Astrocyte of the hippocampus (primary cell): ENCODE results near the gene BCAS4.

Experiments
- DNase-seq: peaks from one replicate; pipeline ENCODE4 v3.0.0; 2011; ENCODE audit warnings: low read depth, low spot score

Gene BCAS4

DNA sequence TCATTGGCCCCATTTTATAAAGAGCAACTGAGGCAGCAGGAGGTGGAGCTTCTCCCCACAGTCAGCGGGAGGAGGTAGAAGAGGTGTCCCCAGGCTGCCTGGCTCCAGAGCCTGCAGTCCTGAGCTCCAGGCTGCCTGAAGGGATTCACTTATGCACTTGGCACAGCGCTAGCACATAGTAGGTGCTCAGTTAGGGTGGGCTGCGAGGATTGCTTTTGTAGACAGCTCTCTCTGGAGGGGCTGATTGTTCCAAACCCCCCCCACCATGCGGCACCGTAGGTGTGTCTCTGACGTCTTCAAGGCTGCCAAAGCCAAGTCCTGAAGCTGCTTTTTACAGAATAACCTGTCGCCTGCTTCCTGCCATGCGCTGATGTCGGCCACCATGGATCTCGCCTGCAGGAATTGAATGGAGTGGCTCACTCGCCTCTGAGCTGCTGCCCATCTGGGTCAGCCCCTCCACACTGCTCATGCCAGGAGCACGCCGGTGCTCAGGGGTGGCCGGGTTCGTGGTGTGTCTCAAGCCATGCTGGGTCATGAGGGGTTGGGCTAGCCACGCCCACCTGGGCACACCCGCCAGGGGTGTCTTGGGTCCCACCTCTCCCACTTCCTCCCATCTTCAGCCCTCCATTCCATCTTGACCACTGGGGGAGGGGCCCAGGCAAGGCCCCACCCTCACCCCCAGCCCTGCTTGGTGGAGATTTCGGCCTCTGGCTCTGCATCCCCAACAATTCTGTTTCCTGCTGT, 59.8 kb downstream of the BCAS4 start:
- DNase-seq: no peak

DNA sequence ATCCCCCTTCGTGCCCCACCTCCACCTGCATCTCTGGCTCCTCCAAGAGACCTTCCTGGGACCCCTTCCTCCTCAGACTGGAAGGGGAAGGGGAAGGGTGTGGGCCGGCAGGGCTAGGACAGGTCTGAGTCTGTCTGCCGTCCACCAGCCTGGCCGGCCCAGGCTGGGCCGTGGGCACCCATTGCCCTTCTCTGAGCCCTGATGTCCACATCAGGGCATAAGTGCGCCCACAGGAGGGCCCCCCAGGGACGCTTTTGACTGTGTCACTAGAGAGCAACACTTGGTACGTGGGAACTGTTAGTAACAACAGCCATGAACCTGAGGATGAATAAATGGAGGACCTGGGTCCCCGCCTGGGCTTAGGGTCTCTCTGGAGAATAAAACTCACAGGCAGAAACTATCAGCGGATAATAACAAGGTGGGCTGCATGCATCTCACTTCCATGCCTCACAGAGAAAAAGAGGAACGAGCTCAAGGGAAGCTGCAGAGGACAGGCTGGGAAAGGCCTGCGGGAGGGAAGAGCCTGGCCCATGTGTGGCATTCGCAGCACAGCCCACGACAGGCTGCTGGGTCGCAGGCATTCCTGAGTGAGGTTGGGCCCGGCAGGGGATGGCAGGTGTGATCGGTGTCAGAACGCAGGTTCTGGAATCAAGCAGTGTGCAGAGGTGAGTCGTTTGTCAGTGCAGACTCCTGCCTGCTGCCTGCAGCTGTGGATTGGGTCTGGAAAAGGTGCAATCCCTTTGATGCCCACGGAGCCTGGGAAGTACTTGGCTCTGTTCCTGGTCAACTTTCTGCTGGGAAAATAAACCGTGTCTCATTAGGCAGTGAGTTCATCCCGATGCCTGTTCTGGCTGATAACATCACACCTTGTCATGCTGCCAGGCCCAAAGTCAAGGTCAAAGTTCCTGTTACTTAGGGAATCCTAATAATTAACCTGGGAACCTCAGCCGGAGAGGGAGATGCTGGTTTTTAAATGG, 60.9 kb downstream of the BCAS4 start:
- DNase-seq: peak; percentile 45

DNA sequence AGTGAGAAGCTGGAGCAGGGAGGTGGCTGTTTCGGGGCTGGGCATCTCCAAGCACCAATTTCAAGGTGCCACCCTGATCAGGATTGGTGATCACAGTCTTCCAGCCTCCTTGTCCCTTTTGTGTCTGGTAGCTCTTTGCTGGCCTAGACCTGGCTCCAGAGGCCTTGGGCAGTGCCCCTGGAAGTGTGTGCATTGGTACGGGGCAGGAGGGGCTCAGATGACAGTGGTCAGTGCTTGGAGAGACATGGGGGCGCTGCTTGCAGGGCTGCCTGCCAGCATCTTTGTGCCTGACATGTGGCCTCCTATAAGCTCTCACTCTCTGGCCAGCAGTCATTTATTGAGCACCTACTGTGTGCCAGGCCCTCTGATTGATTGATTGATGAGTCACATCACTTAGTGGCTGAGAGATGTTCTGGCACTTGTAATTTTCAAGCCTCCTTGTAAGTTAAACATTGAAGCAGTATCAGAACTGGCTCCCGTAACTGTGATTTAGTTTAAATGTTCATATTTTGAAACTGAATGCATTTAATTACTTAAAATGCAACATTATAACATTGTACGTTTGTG, 61.7 kb downstream of the BCAS4 start:
- DNase-seq: no peak

DNA sequence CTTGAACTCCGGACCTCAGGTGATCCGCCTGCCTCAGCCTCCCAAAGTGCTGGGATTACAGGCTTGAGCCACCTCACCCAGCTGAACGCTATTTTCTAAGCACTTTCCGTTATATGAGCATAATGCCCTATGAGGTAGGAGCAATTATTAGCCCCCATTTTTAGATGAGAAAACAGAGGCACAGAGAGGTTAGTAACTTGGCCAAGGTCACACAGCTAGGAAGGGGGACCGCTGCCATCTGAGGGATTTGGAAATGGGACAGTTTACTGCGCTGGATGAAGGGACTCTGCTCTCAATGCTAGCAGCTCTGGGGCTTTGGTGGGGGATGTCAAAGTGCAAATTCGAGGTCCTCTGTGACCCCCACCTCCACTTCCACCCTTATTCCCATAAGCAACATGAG, 62.5 kb downstream of the BCAS4 start:
- no peak for DNase-seq

DNA sequence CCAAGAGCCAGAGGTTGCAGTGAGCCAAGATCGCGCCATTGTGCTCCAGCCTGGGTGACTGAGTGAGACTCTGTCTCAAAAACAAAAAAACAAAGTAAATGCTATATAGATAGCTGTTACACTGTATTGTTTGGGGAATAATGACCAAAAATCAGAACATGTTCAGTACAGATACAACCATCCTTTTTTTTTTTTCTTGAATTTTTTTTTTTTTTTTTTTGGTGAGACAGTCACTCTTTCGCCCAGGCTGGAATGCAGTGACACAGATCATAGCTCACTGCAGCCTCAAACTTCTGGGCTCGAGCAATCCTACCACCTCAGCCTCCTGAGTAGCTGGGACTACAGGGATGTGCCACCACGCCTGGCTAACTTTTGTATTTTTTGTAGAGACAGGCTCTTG, 63.7 kb downstream of the BCAS4 start:
- no peak for DNase-seq

DNA sequence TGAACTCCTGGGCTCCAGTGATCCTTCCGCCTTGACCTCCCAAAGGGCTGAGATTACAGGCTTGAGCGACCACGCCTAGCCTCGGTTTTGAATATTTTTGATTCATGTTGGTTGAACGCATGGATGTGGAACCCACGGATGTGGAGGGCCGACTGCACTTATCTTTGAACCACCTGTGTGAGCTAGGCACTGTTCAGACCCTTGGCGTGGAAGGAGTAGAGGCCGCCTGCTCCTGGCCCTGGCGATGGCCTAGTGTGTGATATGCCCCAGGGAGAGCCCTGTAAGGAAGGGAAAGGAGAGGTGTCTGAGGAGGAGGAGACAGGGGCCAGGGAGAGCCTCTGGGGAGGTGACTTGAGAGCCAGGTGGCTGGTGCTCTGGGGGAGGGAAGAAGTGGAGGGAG, 64.3 kb downstream of the BCAS4 start:
- DNase-seq: no peak

DNA sequence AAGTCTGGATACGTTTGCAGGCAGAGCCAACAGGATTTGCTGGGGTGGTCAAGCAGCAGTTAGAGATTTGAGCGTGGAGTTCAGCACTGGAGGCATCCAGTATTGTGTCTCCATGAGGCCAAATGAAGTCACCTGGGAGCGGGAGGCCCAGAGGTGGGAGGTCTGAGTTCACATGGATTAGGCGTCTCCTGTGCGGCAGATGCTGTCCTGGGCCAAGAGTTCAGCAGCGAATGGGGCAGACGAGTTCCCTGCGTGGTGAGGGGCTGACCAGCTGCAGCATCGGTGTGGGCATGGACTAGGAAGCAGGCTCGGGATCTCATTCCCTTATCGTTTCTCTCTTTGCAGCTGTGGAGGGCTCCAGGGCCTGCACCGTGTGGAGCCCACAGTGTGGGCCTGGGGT, 66.2 kb downstream of the BCAS4 start:
- no peak for DNase-seq

DNA sequence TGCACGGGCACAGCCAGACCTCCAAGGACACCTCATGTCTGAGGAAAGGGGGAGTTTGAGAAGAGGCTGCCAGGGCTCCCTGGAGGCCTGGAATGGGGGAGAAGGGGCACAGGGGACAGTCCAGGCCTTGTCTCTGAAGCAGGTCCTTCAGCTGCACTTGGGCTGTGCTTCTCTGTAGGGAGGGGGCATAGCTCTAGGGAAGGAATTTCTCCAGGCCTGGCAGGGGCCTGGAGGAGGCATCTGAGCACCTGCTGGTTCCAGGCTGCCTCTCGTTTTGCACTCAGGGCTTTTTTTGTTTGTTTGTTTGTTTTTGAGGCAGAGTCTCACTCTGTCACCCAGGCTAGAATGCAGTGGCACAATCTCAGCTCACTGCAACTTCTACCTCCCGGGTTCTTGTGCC, 67.7 kb downstream of the BCAS4 start:
- DNase-seq: no peak

DNA sequence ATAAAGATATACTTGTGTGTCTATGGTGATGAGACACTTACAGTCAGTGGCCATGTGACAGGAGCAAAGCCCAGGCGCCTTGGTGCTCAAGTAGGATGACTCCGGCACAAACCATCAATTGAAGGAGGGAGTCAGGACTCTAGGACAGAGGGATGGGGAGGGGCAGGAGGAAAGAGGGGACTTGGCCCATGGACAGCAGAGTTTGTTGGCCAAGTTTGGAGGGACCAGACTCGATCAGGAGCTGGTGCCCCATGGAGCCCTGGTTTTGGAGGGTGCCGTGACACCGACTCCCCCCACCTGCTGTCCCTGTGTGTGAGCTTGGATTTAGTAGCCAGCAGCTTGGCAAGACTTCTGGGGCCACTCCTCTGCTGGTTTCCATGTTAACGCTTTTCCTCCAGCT, 70.3 kb downstream of the BCAS4 start:
- DNase-seq: no peak

DNA sequence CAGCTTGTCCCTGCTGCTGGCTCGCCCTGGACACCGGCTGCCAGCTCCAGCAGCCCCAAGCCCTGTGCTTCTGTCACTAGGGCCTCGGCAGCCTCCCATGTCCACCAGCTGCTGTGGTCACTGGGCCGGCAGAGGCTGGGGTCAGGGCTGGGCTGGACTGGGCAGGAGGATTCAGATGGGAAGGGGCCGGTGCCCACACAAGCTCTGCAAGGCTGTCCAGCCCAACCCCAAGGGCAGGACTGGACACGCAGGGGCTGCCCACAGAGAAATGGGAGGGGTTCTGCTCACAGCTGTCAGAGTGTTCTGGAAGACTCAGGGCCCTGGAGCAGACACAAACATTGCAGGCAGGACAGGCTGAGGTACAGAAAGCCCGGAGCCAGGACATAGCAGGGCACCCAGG, 70.7 kb downstream of the BCAS4 start:
- no peak for DNase-seq

DNA sequence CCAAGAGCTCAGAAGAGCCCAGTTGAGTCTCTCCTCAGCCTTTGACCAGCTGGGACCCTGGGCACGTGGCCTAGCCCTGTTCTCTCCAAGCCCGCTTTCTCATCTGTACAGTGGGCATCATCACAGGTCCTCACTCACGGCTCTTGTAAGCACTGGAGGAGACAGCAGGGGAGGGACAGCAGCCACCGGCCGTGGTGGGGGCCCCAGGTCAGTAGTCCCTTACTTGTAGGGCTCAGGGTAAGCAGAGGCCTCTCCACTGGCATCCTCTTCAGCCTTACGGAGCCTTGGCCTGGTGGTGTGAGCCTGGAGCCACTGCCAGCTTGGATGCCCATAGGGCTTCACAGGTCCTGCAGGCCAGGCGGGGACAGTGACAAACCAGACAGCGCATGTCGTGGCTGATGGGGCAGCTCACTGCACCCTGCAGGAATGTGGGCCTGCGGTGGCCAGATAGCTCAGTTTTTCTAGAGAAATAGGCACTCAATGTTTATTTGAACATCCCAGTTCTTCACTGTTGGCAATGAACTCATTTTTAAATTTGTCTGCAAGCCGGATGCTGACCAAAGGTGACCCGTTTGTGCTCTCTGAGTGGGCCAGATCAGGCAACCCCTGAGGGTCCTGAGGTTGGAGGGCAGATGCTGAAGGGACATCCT, 71.3 kb downstream of the BCAS4 start:
- no peak for DNase-seq

DNA sequence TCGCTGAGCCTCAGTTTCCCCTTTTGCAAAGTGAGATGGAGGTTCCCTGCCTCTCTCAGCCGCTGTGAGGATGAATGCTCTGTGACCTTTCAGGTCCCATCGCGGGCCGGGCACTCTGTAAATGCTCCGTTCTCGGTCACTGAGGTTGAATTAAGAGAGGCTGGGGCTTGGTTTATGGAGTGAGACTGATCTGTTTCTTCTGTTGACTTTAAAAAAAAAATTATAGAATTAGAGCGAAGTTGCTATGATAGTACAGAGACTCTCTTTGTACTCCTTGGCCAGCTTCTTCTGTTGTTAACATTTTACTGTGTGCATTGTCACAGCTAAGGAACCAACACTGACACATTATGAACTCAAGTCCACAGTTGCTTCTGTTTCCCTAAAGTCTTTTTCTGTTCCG, 72.0 kb downstream of the BCAS4 start:
- DNase-seq: no peak

DNA sequence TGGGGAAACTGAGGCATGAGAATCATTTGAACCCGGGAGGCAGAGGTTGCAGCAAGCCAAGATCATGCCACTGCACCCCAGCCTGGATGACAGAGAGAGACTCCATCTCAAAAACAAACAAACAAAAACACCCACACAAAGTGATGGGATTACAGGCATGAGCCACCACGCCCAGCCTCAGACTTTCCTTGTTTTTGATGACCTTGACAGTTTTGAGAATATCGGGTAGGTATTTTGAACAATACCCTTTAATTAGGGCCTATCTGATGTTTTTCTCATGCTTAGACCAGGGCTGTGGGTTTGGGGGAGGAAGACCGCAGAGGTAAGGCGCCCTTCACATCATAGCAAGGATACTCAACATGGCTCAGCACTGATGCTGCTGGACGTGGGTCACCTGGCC, 72.9 kb downstream of the BCAS4 start:
- DNase-seq: no peak

DNA sequence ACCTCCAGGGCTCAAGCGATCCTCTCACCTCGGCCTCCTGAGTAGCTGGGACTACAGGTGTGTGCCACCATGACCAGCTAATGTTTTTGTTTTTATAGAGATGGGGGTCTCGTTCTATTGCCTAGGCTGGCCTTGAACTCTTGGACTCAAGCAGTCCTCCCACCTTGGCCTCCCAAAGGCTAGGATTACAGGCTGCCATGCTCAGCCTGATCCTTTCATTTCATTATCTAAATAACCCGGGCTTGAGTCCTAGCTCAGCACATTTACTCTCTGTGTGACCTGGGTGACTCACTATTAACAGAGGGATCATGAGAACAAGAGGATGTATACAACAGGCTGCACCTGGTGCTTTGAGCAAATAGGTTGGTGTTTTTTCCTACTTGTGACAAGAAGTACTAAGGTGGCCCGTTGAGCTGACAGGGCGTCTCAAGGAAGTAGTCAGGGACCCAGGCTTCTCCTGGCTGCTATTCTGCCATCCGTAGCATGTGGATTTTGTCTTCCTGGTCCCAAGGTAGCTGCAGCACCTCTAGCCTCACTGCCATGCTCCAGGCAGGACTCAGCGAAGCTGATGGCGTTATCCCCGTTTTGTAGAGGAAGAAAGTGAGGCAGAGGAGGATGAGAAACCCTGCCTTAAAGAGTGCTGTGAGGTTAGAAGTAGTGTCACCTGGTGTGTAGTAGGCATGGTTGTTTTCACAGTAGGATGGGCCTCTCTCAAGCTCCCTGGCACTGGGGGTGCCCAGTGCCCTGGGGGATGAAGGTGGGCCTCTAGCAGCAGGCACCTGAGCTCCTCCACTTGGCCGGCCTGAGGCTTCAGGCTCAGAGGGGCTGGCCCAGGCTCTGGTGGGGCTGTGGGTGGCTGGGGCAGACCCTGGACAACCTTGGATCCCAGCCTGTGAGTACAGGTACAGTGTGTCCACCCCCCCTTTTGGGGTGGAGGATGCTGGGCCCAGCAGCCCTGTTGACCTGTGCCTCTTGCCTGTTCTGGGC, 73.9 kb downstream of the BCAS4 start:
- no peak for DNase-seq

DNA sequence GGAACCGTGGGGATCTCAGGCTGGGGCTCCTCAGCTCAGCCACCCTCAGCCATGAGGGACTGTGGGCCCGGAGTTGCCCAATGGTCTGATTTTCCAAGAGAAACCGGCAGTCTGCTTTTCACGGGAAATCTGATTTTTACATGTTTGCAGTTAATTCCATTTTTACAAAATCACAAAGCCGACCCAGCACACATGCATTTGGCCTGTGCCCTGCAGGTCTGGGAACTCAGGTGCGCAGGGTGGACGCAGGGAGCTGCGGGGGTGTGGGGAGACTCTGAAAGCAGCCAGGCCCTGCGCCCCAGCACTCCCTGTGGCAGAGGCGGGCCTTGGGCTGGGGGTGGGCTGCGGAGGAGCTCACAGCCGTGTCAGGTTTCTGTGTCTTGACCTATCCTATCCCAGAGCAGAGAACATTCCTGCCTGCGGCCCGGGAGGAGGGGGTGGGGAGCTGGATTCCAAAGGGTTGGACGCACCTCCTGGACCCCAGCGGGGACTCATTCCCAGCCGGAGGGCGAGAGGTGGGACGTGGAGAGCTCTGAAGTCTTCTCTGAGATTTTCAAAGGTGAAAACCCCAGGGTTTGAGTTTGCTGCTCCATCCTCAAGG, 75.8 kb downstream of the BCAS4 start:
- peak; percentile 79 for DNase-seq

DNA sequence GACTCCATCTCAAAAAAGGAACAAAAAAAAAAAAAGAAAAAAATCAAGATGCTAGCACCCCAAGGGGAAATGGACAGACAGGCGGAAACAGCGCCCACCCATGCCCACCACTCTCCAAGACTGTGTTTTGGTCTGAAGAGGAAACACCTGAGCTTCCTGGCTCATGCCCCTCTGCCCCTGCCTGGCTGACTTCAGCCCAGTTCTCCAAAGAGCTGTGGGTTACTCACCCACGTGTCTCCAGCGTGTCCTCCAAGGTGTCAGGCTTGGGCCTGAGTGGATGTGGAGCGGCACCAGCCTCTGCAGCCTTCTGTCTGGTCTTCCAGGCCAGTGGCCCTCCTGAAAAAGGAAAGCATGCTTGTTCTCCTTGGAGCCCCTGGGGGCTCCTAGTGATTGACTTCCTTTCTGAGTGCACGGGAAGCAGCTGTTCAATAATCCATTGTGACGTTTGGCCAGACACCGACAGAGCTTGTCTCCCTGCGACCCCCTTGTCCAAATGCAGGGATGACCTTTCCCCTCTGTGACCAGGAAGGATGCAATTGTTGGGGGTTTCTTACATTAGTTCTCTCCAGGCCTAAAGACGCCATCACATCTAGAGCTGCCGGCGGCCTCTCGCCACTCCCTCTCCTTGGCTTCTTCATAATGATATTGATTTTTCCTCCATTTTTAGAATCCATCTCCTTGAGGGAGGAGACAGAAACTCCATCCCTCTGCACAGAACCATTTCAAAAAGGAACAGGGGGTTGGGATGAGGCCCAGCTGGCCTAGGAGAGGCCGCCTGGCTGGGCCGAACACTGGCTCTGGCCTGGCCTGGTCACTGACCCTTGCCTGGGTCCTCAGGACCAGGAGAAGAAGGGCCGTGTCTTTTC, 77.9 kb downstream of the BCAS4 start:
- DNase-seq: no peak

DNA sequence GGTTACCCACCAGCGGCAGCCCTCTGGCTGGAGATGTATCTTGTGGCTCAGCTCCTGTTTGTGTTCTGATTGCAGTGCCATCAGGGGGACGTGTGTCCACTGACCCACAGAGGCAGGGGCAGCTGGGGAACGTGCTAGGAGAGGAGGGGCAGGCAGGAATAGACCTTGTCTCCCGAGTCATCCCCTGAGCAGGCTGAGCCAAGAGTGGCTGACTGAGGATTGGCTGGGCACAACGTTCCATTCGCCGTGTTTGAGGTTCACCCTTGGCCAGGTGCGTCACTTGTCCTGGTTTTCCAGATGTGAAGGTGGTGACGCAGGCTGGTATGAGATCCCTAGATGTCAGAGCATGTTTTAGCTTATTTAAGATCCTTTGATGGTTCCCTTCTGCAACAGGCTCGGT, 78.7 kb downstream of the BCAS4 start:
- DNase-seq: no peak

DNA sequence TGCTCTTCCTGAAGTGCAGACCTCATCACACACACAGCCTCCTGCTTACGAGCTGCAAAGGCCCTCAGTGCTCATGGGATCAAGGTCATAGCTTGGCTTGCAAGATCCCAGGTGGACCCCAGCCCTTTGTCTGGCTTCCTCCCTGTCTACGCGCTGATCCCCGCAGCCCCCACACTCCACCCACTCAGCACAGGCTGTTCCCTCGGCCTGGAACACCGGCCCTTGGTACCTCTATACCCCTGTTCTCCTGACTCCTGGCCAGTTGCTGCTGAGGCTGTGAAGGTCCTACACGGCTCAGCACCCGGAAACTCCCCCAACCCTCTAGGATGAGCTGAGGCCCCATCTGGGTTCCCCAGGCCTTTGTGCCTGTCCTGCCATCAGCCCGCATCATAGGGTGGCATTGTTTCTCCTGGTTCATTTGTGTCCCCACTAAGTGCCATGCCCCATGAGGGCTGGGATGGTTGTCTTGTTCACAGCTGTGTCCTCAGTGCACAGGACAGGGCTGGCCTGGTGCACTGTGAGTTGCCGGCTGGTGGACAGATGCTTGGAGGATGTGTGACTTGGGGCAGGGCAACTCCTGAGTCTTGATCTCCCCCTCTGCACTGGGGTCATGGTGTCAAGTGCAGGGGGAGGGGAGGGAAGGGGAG, 79.4 kb downstream of the BCAS4 start:
- DNase-seq: no peak
